Activated naive CD4-positive, alpha-beta T cell treated with anti-CD3 and anti-CD28 coated beads, Interleukin-2, amount 50 U/mL, for 16 hours (primary cell): ENCODE measurements around the gene MZT2A.
"Not testable (repeated sequence)": the region's sequence is repeated elsewhere in the genome, so short reads cannot be mapped to it uniquely, and the experiment has no call there.

ENCODE experiments used
- DNase-seq: peaks from one replicate; pipeline ENCODE4 v3.0.0-alpha.2; 2020

The MZT2A gene

DNA sequence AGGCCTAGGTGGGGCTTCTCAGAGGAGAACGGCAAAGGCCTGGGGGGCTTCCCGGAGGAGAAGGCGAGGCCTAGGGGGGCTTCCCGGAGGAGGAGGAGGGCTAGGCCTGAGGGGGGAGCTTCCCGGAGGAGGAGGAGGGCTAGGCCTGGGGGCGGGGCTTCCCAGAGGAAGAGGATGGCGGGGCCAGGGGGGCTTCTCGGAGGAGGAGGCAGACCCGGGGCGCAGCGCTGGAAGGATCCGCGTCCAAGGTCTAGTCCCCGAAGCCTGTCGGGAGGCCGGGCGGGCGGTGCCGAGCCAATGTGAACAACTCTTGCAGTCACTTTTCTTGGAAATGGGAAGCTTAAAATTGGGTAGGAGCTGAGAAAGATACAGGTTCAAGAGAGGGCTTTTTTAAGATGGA lies 46.3 kb downstream of the MZT2A start:
- no peak for DNase-seq

GRCh38 chr2:131445515-131445797 lies 46.7 kb downstream of the MZT2A start:
- not testable (repeated sequence) for DNase-seq

- not testable (repeated sequence) for DNase-seq
Observed at GRCh38 chr2:131444736-131445514, 47.3 kb downstream of the MZT2A start.

DNA sequence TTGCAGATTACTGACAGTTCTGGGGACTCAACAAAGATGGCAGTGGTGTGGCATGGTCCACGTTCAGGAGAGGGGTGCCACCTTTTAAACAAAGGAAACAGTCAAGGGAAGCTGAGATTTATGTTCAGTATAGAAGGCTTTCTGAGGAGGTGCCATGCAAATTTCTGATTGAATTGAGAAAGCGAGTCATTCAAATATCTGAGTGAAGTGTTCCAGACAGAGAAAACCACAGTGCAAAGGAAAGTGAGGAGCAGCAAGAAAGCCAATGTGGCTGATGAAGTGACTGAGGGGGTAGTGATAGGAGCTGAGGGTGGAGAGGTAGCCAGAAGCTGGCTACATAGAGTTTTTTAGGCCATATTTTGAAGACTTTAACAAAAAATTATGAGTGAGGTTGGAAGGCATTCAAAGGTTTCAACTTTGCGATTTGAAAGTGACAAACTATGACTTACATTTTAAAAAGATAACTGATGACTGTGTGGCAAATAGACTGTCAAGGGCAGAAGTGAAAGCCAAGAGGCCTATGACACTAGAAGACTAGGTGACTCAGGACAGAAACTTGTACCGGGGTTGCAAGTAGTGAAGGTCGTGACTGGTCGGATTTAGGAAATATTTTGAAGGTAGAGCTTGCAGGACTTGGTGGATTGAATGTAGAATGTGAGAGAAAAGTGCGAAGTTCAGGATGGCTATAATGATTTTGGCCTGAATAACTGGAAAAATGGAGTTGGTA lies 51.3 kb downstream of the MZT2A start:
- DNase-seq: not testable (repeated sequence)
